ENCODE measurements around the gene TMEM185A. TPM values are rescaled to one million over a fixed set of nuclear protein-coding genes. Genes with fewer than 3 reads are reported as not detected.
"Not testable (repeated sequence)": the region's sequence is repeated elsewhere in the genome, so short reads cannot be mapped to it uniquely, and the experiment has no call there.

TMEM185A gene
- total RNA-seq, 1 donor from 2014 or later = 29.3 TPM

GRCh38 chrX:149629730-149630387 lies 1.7 kb downstream of the TMEM185A start:
- H3K4me3 Mint-ChIP-seq = peak overlapping the region; percentile 92
- DNase-seq (ENCODE audit: low spot score in 2 of 2, unreplicated experiment in 2 of 2) = no peak
- peaks cover 18% of the 10 kb centered on the region for H3K4me1 Mint-ChIP-seq
- H3K9me3 Mint-ChIP-seq = peaks cover 10% of the 10 kb centered on the region
- H3K27ac Mint-ChIP-seq = no peak overlapping the region
- H3K27me3 Mint-ChIP-seq (ENCODE audit: low read depth) = peaks cover 27% of the 10 kb centered on the region
- H3K36me3 Mint-ChIP-seq = no peaks in the 10 kb centered on the region
- TF ChIP-seq CTCF (IDR thresholded peaks at IDR 0.05; ENCODE audit: unreplicated experiment) = no peak

- Mint-ChIP-seq H3K4me1 (peaks cover 20% of the 10 kb centered on the region), H3K27ac (no peak overlapping the region), H3K36me3 (no peaks in the 10 kb centered on the region), H3K27me3 (ENCODE audit: low read depth) (peaks cover 17% of the 10 kb centered on the region), H3K9me3 (peaks cover 10% of the 10 kb centered on the region), H3K4me3 (no peak overlapping the region)
- DNase-seq (ENCODE audit: low spot score in 2 of 2, unreplicated experiment in 2 of 2) = no peak
- TF ChIP-seq CTCF (IDR thresholded peaks at IDR 0.05; ENCODE audit: unreplicated experiment) = no peak
Observed at GRCh38 chrX:149628768-149629167, 2.8 kb downstream of the TMEM185A start.

GRCh38 chrX:149628280-149628679 lies 3.3 kb downstream of the TMEM185A start:
- peaks cover 14% of the 10 kb centered on the region for H3K27me3 Mint-ChIP-seq (ENCODE audit: low read depth)
- H3K36me3 Mint-ChIP-seq = no peaks in the 10 kb centered on the region
- peaks cover 20% of the 10 kb centered on the region for H3K4me1 Mint-ChIP-seq
- no peak overlapping the region for H3K27ac Mint-ChIP-seq
- no peak for DNase-seq (ENCODE audit: low spot score in 2 of 2, unreplicated experiment in 2 of 2)
- peaks cover 10% of the 10 kb centered on the region for H3K9me3 Mint-ChIP-seq
- no peak overlapping the region for H3K4me3 Mint-ChIP-seq
- TF ChIP-seq CTCF (IDR thresholded peaks at IDR 0.05; ENCODE audit: unreplicated experiment) = no peak

GRCh38 chrX:149626829-149627228 lies 4.8 kb downstream of the TMEM185A start:
- H3K36me3 Mint-ChIP-seq; DNase-seq (ENCODE audit: low spot score in 2 of 2, unreplicated experiment in 2 of 2); H3K4me3 Mint-ChIP-seq; H3K27me3 Mint-ChIP-seq (ENCODE audit: low read depth): not testable (repeated sequence)
- Mint-ChIP-seq H3K27ac (peak overlapping the region; percentile 76), H3K9me3 (peaks cover 11% of the 10 kb centered on the region), H3K4me1 (peaks cover 20% of the 10 kb centered on the region)

GRCh38 chrX:149619662-149620061 lies 11.9 kb downstream of the TMEM185A start:
- H3K27me3 Mint-ChIP-seq (ENCODE audit: low read depth); H3K4me1 Mint-ChIP-seq; DNase-seq (ENCODE audit: low spot score in 2 of 2, unreplicated experiment in 2 of 2); H3K4me3 Mint-ChIP-seq; H3K27ac Mint-ChIP-seq; H3K36me3 Mint-ChIP-seq: not testable (repeated sequence)
- H3K9me3 Mint-ChIP-seq = peaks cover 18% of the 10 kb centered on the region

GRCh38 chrX:149618871-149619270 lies 12.7 kb downstream of the TMEM185A start:
- no peak for TF ChIP-seq CTCF (IDR thresholded peaks at IDR 0.05; ENCODE audit: unreplicated experiment)
- Mint-ChIP-seq H3K9me3 (peaks cover 26% of the 10 kb centered on the region), H3K27ac (no peak overlapping the region), H3K4me3 (no peak overlapping the region), H3K4me1 (no peaks in the 10 kb centered on the region), H3K36me3 (peaks cover 1% of the 10 kb centered on the region), H3K27me3 (ENCODE audit: low read depth) (no peaks in the 10 kb centered on the region)
- no peak for DNase-seq (ENCODE audit: low spot score in 2 of 2, unreplicated experiment in 2 of 2)

All from mesothelial cell of epicardium (in vitro differentiated cells).